ENCODE results near the gene KDM8. TPM values are rescaled to one million over a fixed set of nuclear protein-coding genes. Genes with fewer than 3 reads are reported as not detected.

KDM8 gene
- total and polyA plus RNA-seq, 9 of the 15 experiments (the other 6 are each of a cell fraction or from before 2014, with no cell fraction given) = 0.61 to 9.1 (median 5.4) TPM

- TF ChIP-seq ZNF511 (CRISPR knock-in tag; IDR thresholded peaks at IDR 0.05) (no peak), FOXJ3 (CRISPR knock-in tag; IDR thresholded peaks at IDR 0.05) (no peak), ERF (CRISPR knock-in tag; IDR thresholded peaks at IDR 0.05) (0 out of 2 replicates have a peak, but pooled peaks have one; percentile 62), FOXK2 (conservative IDR thresholded peaks at IDR 0.05 in 1 of 2, IDR thresholded peaks at IDR 0.05 in 1 of 2; ENCODE audit: low read depth in 2 of 2) (peak; percentile 79), YBX1 (IDR thresholded peaks at IDR 0.05) (no peak), ZNF311 (CRISPR knock-in tag; IDR thresholded peaks at IDR 0.05) (no peak), E2F3 (CRISPR knock-in tag; IDR thresholded peaks at IDR 0.05) (no peak; the same call in 1 of the 2 replicates), NEUROD1 (IDR thresholded peaks at IDR 0.05; ENCODE audit: borderline replicate concordance, low read depth, low read length, partially characterized antibody) (no peak), POLR2AphosphoS2 (IDR thresholded peaks at IDR 0.05; ENCODE audit: low read length) (no peak), DDX20 (tag; IDR thresholded peaks at IDR 0.05; ENCODE audit: low read depth) (no peak), MCM7 (IDR thresholded peaks at IDR 0.05) (no peak), YY1 (IDR thresholded peaks at IDR 0.05; ENCODE audit: borderline replicate concordance in 1 of 3, control insufficient read depth in 1 of 3, extremely low read depth in 1 of 3, insufficient read depth in 3 of 3, insufficient read length in 1 of 3, insufficient replicate concordance in 2 of 3, low read depth in 1 of 3, low read length in 2 of 3) (no peak), E2F5 (CRISPR knock-in tag; IDR thresholded peaks at IDR 0.05) (no peak), ZZZ3 (IDR thresholded peaks at IDR 0.05) (no peak), OTX1 (CRISPR knock-in tag; IDR thresholded peaks at IDR 0.05) (no peak), ELK1 (CRISPR knock-in tag; IDR thresholded peaks at IDR 0.05) (no peak), FOXP1 (CRISPR knock-in tag; IDR thresholded peaks at IDR 0.05) (no peak), CSDE1 (IDR thresholded peaks at IDR 0.05) (no peak), ZNF785 (CRISPR knock-in tag; IDR thresholded peaks at IDR 0.05) (no peak), KLF1 (tag; IDR thresholded peaks at IDR 0.05) (no peak), HSF4 (CRISPR knock-in tag; IDR thresholded peaks at IDR 0.05; ENCODE audit: borderline replicate concordance) (no peak), ZFP1 (CRISPR knock-in tag; IDR thresholded peaks at IDR 0.05) (no peak)
These were observed 42.2 kb downstream of the KDM8 start (continued) for GRCh38 chr16:27245276-27246172.

Measured in K562 (cell line).